ENCODE measurements around the gene FGFR4.
"Not testable (repeated sequence)": the region's sequence is repeated elsewhere in the genome, so short reads cannot be mapped to it uniquely, and the experiment has no call there.

FGFR4 gene

DNA sequence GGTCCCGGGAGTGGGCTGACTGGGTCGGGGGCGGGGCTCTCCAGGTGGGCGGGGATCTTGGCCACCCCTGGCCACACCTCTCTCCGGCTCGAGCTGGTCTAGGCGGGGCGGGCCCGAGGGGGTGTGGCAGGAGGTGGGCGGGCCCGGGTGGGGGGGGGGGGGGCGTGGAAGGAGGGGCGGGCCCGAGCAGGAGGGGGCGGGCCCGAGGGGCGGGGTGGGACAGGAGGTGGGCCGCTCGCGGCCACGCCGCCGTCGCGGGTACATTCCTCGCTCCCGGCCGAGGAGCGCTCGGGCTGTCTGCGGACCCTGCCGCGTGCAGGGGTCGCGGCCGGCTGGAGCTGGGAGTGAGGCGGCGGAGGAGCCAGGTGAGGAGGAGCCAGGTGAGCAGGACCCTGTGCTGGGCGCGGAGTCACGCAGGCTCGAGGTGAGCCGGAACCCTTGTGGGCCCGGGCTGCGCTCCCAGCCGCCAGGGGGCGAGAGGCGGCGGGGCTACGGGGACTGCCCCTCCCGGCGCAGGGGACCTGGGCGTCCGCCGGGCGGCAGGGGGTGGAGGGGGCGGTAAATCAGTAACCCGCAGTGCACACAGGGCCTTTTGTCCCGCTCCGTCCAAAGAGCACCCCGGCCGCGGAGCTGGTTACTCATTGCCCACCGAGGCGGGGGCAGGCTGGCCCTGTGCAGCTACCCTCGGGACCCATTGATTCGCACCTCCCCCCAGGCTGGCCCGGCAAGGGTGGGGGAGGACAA lies at the start of gene FGFR4:
FGFR4 (plus strand) TSS at position 262 of the 744 bp plus-strand sequence. CDS start 2,688 bp downstream, outside the sequence.
- DNase-seq (ENCODE audit: low read depth) = peak; percentile 37

DNA sequence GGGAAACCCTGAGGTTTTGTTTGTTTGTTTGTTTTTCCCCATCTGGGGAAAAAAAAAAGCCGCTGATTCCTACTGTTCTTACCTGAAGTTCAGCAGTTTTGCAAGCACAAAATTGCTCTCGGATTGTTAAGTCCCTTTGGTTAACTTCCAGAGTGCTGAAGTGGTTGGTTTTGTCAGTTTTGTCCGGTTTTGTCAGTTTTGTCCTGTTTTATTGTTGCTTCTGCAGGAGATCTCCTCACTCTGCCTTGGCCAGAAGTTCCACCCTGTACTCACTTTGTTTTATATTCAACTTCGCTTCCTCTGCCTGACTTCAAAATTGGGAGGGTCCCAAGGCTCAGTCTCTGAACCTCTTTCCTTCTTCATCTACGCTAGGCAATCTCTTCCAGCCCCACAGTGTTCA lies 49.8 kb upstream of the FGFR4 start:
- DNase-seq (ENCODE audit: low read depth) = no peak

DNA sequence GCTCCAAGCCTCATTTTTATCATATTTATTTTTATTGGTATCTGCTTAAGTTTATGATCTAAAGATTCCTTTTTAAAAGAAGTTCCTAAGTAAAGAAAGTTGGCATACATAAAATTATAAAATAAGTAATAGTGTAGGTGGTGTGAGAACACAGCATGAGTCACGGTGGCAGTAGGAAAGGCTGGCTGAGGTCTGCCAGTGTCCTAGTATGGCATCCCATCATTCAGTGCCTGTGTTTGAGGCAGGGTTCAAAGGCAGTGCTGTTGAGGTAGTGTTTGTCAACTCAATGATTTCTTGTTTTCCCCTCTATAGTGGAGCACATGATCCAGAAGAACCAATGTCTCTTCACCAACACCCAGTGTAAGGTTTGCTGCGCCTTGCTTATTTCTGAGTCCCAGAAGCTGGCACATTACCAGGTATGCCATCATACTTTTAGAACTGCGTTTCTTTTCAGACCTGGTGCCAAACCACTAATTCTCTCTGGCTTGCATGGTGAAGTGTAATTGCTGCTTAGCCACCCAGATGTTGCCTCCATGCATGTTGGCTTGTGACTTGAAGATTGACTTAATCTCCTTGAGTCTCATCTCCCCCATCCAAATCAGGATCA lies 45.8 kb upstream of the FGFR4 start:
- no peak for DNase-seq (ENCODE audit: low read depth)

GRCh38 chr5:177041936-177042335 lies 44.8 kb upstream of the FGFR4 start:
- no peak for DNase-seq (ENCODE audit: low read depth)

DNA sequence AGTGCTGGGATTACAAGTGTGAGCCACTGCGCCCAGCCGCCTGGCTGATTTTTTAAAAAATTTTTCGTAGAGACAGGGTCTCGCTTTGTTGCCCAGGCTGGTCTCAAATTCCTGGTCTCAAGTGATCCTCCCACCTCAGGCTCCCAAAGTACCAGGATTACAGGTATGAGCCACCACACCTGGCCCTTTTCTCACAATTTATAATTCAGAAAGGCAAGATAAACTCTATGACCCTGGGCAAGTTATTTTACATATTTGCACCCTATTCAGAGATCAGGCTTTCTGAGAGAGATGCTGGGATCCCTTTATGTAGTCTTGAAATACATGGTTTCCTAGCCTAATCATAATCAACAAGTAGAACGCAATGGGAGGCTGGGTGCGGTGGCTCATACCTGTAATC lies 43.6 kb upstream of the FGFR4 start:
- no peak for DNase-seq (ENCODE audit: low read depth)

DNA sequence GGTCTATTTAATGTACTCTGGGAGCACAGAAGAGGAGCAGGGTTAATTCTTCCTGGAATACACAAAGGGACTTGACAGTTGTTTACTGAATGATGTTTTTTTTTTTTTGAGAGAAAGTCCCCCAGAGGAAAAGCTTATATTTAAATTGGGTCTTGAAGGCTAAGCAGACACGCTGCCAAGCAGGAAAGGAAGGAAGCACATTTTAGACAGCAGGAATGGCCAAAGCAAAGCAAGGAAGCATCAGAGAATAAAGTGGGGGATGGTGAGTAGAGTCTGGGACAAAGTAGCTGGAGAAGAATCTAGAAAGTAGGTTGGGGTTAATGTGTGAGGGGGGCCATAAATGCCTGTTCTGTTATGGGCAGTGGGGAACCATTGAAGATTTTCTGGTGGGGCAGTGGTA lies 42.8 kb upstream of the FGFR4 start:
- DNase-seq (ENCODE audit: low read depth) = no peak

DNA sequence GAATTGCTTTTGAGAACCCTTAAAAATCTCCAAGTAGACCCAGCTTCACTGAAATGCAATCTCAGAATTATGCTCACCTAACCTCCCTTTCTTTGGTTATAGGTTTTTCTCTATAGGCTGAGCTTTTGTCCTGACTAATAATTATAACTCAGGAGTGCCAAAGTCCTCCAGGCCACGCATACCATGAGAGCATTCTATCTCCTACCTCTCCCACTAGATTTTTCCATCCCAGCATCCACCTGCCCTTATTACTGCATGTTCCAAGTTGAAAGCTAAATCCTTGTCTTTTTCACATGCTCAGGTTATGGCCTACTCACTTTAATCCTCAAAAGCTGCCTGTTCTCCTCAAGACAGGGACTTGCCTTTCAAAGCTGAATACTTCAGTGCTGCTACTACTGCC lies 42.1 kb upstream of the FGFR4 start:
- DNase-seq (ENCODE audit: low read depth) = no peak

- no peak for DNase-seq (ENCODE audit: low read depth)
Measured at GRCh38 chr5:177045631-177046030, 41.1 kb upstream of the FGFR4 start.

- DNase-seq (ENCODE audit: low read depth) = not testable (repeated sequence)
Measured at GRCh38 chr5:177048531-177048930, 38.2 kb upstream of the FGFR4 start.

DNA sequence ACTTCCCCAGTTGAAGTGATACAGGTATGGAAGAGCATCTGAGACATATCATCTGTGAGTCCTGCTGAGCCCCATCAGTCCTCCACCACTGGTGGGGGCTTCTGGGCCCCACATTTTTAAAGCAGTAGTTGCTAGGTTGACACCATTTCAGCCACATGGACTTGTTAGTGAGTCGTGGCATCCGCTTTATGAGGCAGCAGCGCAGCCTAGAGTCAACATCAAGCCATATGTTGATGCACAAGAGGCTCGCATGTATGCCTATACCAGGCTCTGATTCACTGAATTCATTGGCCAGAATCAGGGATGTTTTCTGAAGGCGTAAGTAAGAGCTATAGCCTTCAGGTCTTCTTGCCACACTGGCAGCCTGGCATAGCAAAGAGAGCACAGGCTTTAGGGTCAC lies 37.4 kb upstream of the FGFR4 start:
- no peak for DNase-seq (ENCODE audit: low read depth)

DNA sequence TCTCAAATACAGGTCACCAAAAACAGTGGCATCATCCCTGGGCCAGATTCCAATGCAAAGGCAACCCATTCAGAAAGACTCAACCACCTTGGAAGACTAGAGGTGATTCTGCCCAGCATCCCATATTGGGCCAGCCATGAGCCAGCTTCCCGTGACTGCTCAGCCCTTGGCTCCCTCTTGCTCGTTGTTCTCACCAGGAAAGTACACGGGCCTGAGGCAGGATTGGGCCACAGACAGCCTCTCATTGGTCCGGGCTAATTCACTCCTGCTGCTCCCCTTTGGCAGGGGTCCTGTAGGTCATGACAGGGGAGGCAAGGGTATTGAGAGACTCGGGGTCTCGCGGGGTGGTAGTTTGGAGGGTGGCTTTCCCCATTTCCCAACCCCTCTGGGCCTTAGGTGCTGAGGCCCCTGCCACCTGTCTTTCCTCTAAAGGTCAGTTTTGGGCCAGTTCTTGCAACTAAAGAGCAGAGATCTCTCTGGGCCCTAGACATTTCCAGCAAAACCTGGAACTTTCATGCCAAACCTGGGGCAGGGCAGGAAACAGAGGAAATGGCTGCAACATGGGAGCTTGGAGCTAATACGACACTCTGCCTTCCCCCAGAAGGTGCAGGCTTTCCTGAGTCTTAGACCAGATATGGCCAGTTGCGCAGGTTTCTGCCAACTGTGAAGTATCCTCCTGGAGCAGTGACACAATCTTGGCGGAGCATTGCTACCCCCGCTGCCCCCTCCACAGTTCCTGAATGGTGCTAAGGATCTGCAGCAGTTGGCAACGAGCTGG lies 22.0 kb upstream of the FGFR4 start:
- no peak for DNase-seq (ENCODE audit: low read depth)

DNA sequence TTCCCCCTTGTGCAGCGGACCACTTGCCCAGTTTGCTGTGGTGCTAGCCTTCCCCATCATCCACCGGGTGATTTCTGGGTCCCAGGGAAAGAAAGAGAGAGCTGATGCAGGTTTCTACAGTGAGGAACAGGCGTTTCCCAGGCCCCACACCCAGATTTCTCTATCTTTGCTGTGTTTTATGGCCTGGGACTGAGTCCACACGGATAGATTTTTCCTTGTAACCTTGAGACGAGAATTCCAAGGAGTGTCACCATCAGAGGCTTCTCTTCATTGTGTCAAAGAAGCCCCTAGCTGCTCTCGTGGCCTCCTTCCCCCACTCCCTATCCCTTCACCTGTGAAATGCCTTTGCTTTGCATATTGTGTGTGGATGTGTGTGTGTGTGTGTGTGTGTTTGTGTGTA lies 21.2 kb upstream of the FGFR4 start:
- DNase-seq (ENCODE audit: low read depth) = no peak

GRCh38 chr5:177066224-177066623 lies 20.5 kb upstream of the FGFR4 start:
- DNase-seq (ENCODE audit: low read depth) = no peak

DNA sequence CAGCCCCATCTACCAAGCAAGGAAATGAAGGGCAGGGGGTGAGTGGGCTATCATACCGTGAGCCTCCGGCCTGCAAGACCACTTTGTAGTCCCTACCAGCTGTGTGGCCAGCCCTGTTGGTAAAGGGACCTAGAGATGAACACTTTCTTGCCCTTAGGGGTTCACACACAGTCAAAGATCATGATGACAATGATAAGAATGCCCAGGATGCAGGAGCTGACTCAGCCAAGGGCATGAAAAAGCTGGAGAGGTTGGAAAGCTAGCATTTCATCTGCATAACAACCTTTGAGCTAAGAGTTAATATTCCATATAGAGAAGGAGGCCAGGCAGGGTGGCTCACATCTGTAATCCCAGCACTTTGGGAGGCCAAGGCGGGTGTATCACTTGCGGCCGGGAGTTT lies 19.2 kb upstream of the FGFR4 start:
- no peak for DNase-seq (ENCODE audit: low read depth)

- DNase-seq (ENCODE audit: low read depth) = no peak
Measured at GRCh38 chr5:177070536-177071191, 16.1 kb upstream of the FGFR4 start.

GRCh38 chr5:177071666-177072385 lies 14.9 kb upstream of the FGFR4 start:
- peak; percentile 62 for DNase-seq (ENCODE audit: low read depth)

DNA sequence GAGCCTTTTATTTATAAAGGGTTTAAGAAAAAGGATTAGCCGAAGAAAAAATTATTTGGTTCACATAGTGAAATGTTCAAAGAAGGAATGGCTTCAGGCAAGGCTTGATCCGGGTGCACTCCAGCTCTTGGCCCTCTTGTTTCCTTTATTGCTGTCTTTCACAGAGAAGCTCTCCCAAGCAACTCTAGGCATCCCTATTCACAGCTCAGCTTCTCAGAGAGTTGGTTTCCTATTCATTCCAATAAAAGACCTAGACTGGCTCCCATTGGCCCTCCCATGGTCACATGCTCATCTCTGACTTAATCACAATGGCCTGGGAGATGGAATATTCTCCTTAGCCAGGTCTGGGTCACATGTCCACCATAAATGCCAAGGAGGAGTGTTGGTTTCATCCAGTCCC lies 9.4 kb upstream of the FGFR4 start:
- DNase-seq (ENCODE audit: low read depth) = no peak

DNA sequence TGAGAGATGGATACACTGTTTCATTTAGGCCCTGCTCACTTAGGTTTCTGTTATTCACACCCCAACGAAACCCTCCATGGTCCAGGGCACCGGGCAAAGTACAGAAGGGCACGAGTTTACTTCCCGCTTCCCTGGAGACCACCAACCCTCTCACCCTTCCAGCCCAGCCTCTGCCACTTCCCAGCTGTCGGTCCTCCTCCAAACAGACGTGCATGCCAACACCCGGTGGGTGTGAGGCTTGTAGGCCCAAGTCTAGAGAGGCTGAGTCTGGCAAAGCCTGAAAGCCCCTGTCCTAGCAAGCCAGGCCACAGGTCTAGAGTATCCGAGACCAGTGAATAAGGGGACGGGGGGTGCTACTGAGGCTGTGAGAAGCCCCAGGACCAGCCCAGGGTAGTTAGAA lies 7.1 kb upstream of the FGFR4 start:
- DNase-seq (ENCODE audit: low read depth) = no peak

GRCh38 chr5:177080265-177080664 lies 6.5 kb upstream of the FGFR4 start:
- DNase-seq (ENCODE audit: low read depth) = no peak

- DNase-seq (ENCODE audit: low read depth) = no peak
Measured at GRCh38 chr5:177081859-177082258, 4.9 kb upstream of the FGFR4 start.

DNA sequence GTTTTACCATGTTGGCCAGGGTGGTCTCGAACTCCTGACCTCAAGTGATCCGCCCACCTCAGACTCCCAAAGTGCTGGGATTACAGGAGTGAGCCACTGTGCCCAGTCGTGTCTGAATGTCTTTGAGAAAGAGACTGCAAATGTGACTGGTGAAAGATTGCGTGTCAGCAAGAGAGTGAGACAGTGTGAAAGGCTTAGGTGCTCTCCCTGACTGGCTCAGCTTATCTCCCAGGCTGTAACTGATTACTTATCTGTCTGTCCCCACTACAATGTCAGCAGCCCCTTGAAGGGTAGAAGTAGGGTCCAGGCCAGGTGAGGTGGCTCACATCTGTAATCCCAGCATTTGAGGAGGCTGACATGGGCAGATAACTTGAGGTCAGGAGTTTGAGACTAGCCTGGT lies 3.4 kb upstream of the FGFR4 start:
- no peak for DNase-seq (ENCODE audit: low read depth)

DNA sequence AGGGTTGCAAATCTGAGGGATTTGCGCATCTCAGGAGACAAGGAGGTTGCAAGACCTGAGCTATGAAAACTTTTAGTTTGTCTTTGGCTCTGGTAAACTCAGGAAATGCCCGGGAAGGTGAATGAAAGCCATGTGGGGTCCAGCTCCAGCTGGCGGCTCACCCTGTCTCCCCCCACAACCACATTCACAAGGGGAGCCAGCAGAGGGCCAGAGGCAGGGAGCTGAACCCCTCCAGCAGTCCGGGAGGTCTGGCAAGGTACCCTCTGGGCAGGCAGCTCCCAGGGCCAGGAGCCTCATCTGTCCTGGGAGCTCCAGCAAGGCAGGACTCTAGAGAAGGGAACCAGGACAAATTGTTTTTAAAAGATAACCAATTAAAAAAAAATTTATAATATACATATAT lies 2.5 kb upstream of the FGFR4 start:
- no peak for DNase-seq (ENCODE audit: low read depth)
